H1 (cell line): ENCODE results near the gene CPT1A.

Source experiments
- EP300 ChIP-seq, 2 experiments: IDR thresholded peaks; 1 replicate in 1 of 2; 2 replicates in 1 of 2; pipeline ENCODE4 v1.6.1; 2011 to 2012; ENCODE audit warnings: low read depth in 2 of 2, low read length in 2 of 2, mild to moderate bottlenecking in 2 of 2, borderline replicate concordance in 1 of 2, inconsistent platforms in 1 of 2, moderate library complexity in 1 of 2
- HDAC2 ChIP-seq, 2 experiments: fragments of 300-600 bp in 1 of 2; sonication (generic) in 1 of 2; IDR thresholded peaks; 2 replicates each; pipeline ENCODE4 v1.6.1; 2011 to 2012; ENCODE audit warnings: low read depth in 2 of 2, low read length in 2 of 2, mild to moderate bottlenecking in 2 of 2, moderate library complexity in 2 of 2, borderline replicate concordance in 1 of 2, inconsistent platforms in 1 of 2
- RXRA ChIP-seq: IDR thresholded peaks from 2 replicates; pipeline ENCODE4 v1.6.1; 2011; ENCODE audit warnings: low read depth, mild to moderate bottlenecking, low read length, moderate library complexity; ENCODE audit not compliant: insufficient read depth
- TAF1 ChIP-seq: IDR thresholded peaks from 2 replicates; pipeline ENCODE4 v1.6.1; 2011; ENCODE audit warnings: mild to moderate bottlenecking, low read depth, low read length
- TF ChIP-seq, protein P1 (sequence below), 3 experiments: IDR thresholded peaks; 1 replicate in 2 of 3; 2 replicates in 1 of 3; pipeline versions ENCODE4 v1.5.1 to v1.6.1; 2011; ENCODE audit warnings: low read length in 3 of 3, mild to moderate bottlenecking in 3 of 3, inconsistent platforms in 2 of 3, low read depth in 1 of 3, moderate library complexity in 1 of 3; ENCODE audit not compliant: insufficient read depth in 1 of 3; ENCODE audit errors: control extremely low read depth in 1 of 3

DNA sequence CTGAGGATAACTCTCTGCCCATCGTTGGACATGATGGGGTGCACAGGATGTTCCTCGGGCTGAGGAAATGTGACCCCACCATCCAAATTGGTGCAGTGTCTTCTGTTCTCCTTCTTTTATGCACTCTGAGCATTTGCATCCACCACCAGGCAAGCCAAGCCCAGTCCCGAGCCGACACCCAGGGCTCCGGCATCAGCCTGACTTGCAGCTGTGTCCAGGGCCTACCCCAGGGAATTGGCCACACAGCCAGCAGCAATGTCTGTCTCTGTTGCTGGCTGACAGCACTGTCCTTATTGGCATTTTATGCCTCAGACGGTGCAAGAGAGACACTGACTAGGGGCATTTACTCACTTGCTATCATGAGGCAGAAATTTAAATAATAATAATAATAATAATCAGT lies 25.4 kb upstream of the CPT1A start:
- no peak for TF ChIP-seq HDAC2 (IDR thresholded peaks at IDR 0.05; ENCODE audit: borderline replicate concordance in 1 of 2, low read depth in 2 of 2, low read length in 2 of 2)
- no peak for TF ChIP-seq RXRA
- TF ChIP-seq, protein P1, sequence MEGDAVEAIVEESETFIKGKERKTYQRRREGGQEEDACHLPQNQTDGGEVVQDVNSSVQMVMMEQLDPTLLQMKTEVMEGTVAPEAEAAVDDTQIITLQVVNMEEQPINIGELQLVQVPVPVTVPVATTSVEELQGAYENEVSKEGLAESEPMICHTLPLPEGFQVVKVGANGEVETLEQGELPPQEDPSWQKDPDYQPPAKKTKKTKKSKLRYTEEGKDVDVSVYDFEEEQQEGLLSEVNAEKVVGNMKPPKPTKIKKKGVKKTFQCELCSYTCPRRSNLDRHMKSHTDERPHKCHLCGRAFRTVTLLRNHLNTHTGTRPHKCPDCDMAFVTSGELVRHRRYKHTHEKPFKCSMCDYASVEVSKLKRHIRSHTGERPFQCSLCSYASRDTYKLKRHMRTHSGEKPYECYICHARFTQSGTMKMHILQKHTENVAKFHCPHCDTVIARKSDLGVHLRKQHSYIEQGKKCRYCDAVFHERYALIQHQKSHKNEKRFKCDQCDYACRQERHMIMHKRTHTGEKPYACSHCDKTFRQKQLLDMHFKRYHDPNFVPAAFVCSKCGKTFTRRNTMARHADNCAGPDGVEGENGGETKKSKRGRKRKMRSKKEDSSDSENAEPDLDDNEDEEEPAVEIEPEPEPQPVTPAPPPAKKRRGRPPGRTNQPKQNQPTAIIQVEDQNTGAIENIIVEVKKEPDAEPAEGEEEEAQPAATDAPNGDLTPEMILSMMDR (IDR thresholded peaks at IDR 0.05; ENCODE audit: control extremely low read depth in 1 of 3, insufficient read depth in 1 of 3, low read depth in 1 of 3, low read length in 3 of 3) = no peak
- TF ChIP-seq EP300 (IDR thresholded peaks at IDR 0.05; ENCODE audit: borderline replicate concordance in 1 of 2, low read depth in 2 of 2, low read length in 2 of 2) = no peak
- TF ChIP-seq TAF1 = no peak
